ENCODE results near the gene GNG3.

Gene GNG3

GRCh38 chr11:62709247-62710000 is 1.9 kb downstream of the GNG3 start:
- Histone ChIP-seq H3K4me3 (ENCODE audit: low read depth in 1 of 2, low read length in 2 of 2) (peak overlapping the region; percentile 51 to 90), H3K9ac (ENCODE audit: low read length) (peak overlapping the region; percentile 79), H3K27me3 (ENCODE audit: control insufficient read depth in 1 of 2, insufficient read depth in 2 of 2, low read length in 2 of 2) (no peaks in the 10 kb centered on the region), H3K9me3 (ENCODE audit: low read length) (no peaks in the 10 kb centered on the region), H3K4me1 (ENCODE audit: insufficient read depth, low read length) (peaks cover 37% of the 10 kb centered on the region), H3K36me3 (ENCODE audit: insufficient read depth, low read length) (peaks cover 26% of the 10 kb centered on the region), H3K27ac (ENCODE audit: low read depth, low read length) (peak overlapping the region; percentile 90)

DNA sequence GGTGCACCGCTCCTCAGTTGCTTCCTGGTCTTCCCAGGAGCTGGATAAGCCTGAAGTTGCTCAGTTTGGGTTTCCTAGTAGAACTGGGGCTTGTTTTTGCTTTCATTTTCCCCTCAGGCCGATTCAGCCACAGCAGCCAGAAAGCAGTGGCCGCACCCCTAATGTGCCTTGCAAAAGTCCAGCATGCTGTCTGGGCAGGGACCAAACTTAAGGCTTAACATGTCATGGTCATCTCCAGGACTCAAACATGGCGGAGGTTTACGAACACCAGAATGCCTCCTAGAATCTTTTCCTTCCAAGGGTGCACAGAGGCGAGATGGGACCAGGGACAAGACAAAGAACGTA is 2.5 kb downstream of the GNG3 start:
- Histone ChIP-seq H3K36me3 (ENCODE audit: insufficient read depth, low read length) (peaks cover 30% of the 10 kb centered on the region), H3K27me3 (ENCODE audit: control insufficient read depth in 1 of 2, insufficient read depth in 2 of 2, low read length in 2 of 2) (no peaks in the 10 kb centered on the region), H3K4me3 (ENCODE audit: low read depth in 1 of 2, low read length in 2 of 2) (peak overlapping the region; percentile 51 to 90), H3K4me1 (ENCODE audit: insufficient read depth, low read length) (peaks cover 36% of the 10 kb centered on the region), H3K9me3 (ENCODE audit: low read length) (no peaks in the 10 kb centered on the region), H3K9ac (ENCODE audit: low read length) (peak overlapping the region; percentile 79), H3K27ac (ENCODE audit: low read depth, low read length) (peak overlapping the region; percentile 90)

GRCh38 chr11:62712276-62712812 is 4.9 kb downstream of the GNG3 start:
- H3K4me1 ChIP-seq (ENCODE audit: insufficient read depth, low read length): peaks cover 23% of the 10 kb centered on the region
- H3K36me3 ChIP-seq (ENCODE audit: insufficient read depth, low read length): peaks cover 53% of the 10 kb centered on the region
- H3K9me3 ChIP-seq (ENCODE audit: low read length): no peaks in the 10 kb centered on the region
- no peak overlapping the region for H3K4me3 ChIP-seq (ENCODE audit: low read depth in 1 of 2, low read length in 2 of 2)
- no peak overlapping the region for H3K9ac ChIP-seq (ENCODE audit: low read length)
- no peaks in the 10 kb centered on the region for H3K27me3 ChIP-seq (ENCODE audit: control insufficient read depth in 1 of 2, insufficient read depth in 2 of 2, low read length in 2 of 2)
- no peak overlapping the region for H3K27ac ChIP-seq (ENCODE audit: low read depth, low read length)

DNA sequence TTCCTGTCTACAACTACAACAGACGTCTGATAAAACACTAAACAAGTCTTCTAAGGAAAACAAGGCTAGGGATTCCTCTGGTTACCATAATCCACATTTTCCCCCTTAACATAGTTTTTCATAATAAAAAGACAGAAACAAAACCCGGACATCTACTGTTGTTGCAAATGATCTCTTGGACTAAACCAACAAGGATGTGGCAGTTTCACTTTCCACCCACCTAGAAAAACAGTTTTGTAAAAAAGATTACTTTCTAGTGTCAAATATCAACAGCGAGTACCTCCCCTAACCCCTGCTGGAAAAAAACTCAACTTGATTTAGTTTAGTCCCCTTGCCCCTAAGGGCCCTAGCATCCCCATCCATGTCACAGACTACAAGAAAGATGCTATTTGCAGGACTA is 5.4 kb downstream of the GNG3 start:
- Histone ChIP-seq H3K9me3 (ENCODE audit: low read length) (no peaks in the 10 kb centered on the region), H3K4me1 (ENCODE audit: insufficient read depth, low read length) (peaks cover 23% of the 10 kb centered on the region), H3K27me3 (ENCODE audit: control insufficient read depth in 1 of 2, insufficient read depth in 2 of 2, low read length in 2 of 2) (no peaks in the 10 kb centered on the region), H3K27ac (ENCODE audit: low read depth, low read length) (no peak overlapping the region), H3K9ac (ENCODE audit: low read length) (no peak overlapping the region), H3K36me3 (ENCODE audit: insufficient read depth, low read length) (peaks cover 58% of the 10 kb centered on the region), H3K4me3 (ENCODE audit: low read depth in 1 of 2, low read length in 2 of 2) (no peak overlapping the region)

GRCh38 chr11:62713343-62713742 is 5.9 kb downstream of the GNG3 start:
- H3K27ac ChIP-seq (ENCODE audit: low read depth, low read length): no peak overlapping the region
- H3K27me3 ChIP-seq (ENCODE audit: control insufficient read depth in 1 of 2, insufficient read depth in 2 of 2, low read length in 2 of 2): no peaks in the 10 kb centered on the region
- H3K9ac ChIP-seq (ENCODE audit: low read length): no peak overlapping the region
- peaks cover 20% of the 10 kb centered on the region for H3K4me1 ChIP-seq (ENCODE audit: insufficient read depth, low read length)
- no peak overlapping the region for H3K4me3 ChIP-seq (ENCODE audit: low read depth in 1 of 2, low read length in 2 of 2)
- peaks cover 63% of the 10 kb centered on the region for H3K36me3 ChIP-seq (ENCODE audit: insufficient read depth, low read length)
- H3K9me3 ChIP-seq (ENCODE audit: low read length): no peaks in the 10 kb centered on the region

DNA sequence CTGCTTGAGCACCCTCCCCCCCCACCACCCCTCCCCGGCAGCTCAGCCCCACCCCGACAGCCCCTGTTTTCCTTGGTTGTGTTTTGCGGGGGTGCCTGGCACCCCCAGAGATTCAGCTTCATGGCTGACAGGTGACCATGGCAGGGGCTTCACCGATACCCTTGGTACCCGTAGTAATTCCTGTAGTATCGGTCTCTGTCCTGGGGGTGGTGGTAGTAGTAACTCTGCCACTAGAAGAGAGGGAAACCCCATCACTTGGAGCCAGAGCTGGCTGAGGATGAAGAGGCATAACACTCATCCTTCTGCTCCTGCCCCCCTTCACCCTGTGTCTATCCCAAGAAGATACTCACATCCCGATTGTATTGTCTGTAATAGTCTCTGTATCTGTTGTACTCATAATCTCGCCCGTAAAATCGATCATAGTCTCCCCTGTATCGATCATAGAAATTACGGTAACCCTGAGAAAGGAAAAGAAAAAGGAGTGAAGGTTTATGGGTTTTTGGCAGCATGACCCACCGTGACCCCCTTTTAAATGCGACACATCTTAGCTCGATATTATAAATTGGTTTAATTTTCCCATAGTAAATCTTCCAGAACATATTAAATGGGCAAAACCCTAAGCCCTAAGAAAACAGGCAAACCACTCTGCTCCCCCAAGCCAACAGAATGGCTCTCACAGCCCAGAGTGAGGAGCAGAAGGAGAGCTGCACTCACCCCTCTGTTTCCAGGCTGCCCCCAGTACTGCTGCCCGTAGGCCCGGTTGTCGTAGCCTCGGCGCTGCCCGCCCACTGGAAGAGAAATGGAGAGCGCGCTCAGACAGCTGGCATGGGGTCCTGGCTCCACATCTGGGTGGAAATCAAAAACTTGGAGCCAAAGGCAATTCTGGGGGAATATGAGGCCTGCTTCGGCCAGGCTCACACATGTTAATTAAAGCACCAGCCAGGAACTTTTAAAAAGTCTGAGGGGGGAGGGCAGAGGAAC is 8.0 kb downstream of the GNG3 start:
- Histone ChIP-seq H3K9ac (ENCODE audit: low read length) (no peak overlapping the region), H3K27ac (ENCODE audit: low read depth, low read length) (no peak overlapping the region), H3K9me3 (ENCODE audit: low read length) (no peaks in the 10 kb centered on the region), H3K4me1 (ENCODE audit: insufficient read depth, low read length) (peaks cover 5% of the 10 kb centered on the region), H3K36me3 (ENCODE audit: insufficient read depth, low read length) (peaks cover 84% of the 10 kb centered on the region), H3K27me3 (ENCODE audit: control insufficient read depth in 1 of 2, insufficient read depth in 2 of 2, low read length in 2 of 2) (no peaks in the 10 kb centered on the region), H3K4me3 (ENCODE audit: low read depth in 1 of 2, low read length in 2 of 2) (no peak overlapping the region)

GRCh38 chr11:62716206-62716605 is 8.7 kb downstream of the GNG3 start:
- Histone ChIP-seq H3K27ac (ENCODE audit: low read depth, low read length) (no peak overlapping the region), H3K9ac (ENCODE audit: low read length) (no peak overlapping the region), H3K4me1 (ENCODE audit: insufficient read depth, low read length) (peaks cover 4% of the 10 kb centered on the region), H3K27me3 (ENCODE audit: control insufficient read depth in 1 of 2, insufficient read depth in 2 of 2, low read length in 2 of 2) (no peaks in the 10 kb centered on the region), H3K9me3 (ENCODE audit: low read length) (no peaks in the 10 kb centered on the region), H3K36me3 (ENCODE audit: insufficient read depth, low read length) (peaks cover 90% of the 10 kb centered on the region), H3K4me3 (ENCODE audit: low read depth in 1 of 2, low read length in 2 of 2) (no peak overlapping the region)

DNA sequence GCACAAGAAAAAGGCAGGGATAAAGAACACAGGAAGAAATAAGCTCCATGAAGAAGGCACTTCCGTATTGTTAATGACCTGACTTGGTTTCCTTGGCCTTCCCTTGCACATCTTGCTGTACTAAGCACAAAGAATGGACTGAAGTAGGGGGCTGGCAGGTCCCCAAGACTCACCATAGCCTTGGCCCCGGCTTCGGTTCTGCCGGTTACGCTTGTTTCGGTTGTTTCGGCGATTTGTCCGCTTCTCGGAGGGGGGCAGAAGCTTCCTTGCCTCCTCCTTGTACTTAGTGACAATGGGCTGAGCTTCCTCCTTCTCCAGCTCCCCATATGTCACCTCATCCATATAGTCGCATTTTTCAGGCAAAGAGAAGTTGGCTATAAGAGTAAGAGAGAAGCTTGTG is 9.3 kb downstream of the GNG3 start:
- Histone ChIP-seq H3K27me3 (ENCODE audit: control insufficient read depth in 1 of 2, insufficient read depth in 2 of 2, low read length in 2 of 2) (no peaks in the 10 kb centered on the region), H3K9me3 (ENCODE audit: low read length) (no peaks in the 10 kb centered on the region), H3K9ac (ENCODE audit: low read length) (no peak overlapping the region), H3K27ac (ENCODE audit: low read depth, low read length) (no peak overlapping the region), H3K4me3 (ENCODE audit: low read depth in 1 of 2, low read length in 2 of 2) (no peak overlapping the region), H3K36me3 (ENCODE audit: insufficient read depth, low read length) (peaks cover 91% of the 10 kb centered on the region), H3K4me1 (ENCODE audit: insufficient read depth, low read length) (peaks cover 4% of the 10 kb centered on the region)

GRCh38 chr11:62719302-62719978 is 12.0 kb downstream of the GNG3 start:
- H3K36me3 ChIP-seq (ENCODE audit: insufficient read depth, low read length): peaks cover 97% of the 10 kb centered on the region

DNA sequence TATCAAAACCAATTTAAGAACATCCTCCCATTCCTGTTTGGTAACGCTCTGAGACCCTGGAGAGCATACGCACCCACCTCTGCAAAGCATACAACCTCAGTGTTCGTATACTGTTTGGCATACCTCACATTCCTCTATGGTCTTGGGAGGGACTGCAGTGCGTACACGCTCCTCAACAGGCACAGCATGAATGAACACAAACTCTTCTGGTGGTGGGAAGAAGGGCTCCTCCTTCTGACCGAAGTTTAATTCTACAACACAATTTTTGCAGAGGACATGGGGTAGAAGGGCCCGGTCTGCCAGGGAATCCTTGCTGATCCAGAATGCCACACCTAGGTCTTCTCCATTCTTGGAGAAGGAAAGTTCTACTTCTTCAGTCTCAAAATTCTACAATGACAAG is 14.5 kb downstream of the GNG3 start:
- H3K4me1 ChIP-seq (ENCODE audit: insufficient read depth, low read length): peaks cover 29% of the 10 kb centered on the region
- no peak overlapping the region for H3K9ac ChIP-seq (ENCODE audit: low read length)
- peaks cover 74% of the 10 kb centered on the region for H3K36me3 ChIP-seq (ENCODE audit: insufficient read depth, low read length)
- no peak overlapping the region for H3K4me3 ChIP-seq (ENCODE audit: low read depth in 1 of 2, low read length in 2 of 2)
- no peak overlapping the region for H3K27ac ChIP-seq (ENCODE audit: low read depth, low read length)
- H3K27me3 ChIP-seq (ENCODE audit: control insufficient read depth in 1 of 2, insufficient read depth in 2 of 2, low read length in 2 of 2): no peaks in the 10 kb centered on the region
- no peaks in the 10 kb centered on the region for H3K9me3 ChIP-seq (ENCODE audit: low read length)

More at GRCh38 chr11:62719302-62719978, 12.0 kb downstream of the GNG3 start:
- Histone ChIP-seq H3K4me3 (ENCODE audit: low read depth in 1 of 2, low read length in 2 of 2) (no peak overlapping the region), H3K27ac (ENCODE audit: low read depth, low read length) (no peak overlapping the region), H3K4me1 (ENCODE audit: insufficient read depth, low read length) (peaks cover 16% of the 10 kb centered on the region), H3K27me3 (ENCODE audit: control insufficient read depth in 1 of 2, insufficient read depth in 2 of 2, low read length in 2 of 2) (no peaks in the 10 kb centered on the region), H3K9me3 (ENCODE audit: low read length) (no peaks in the 10 kb centered on the region), H3K9ac (ENCODE audit: low read length) (no peak overlapping the region)

- no peak overlapping the region for H3K27ac ChIP-seq (ENCODE audit: low read depth, low read length)
- peaks cover 29% of the 10 kb centered on the region for H3K4me1 ChIP-seq (ENCODE audit: insufficient read depth, low read length)
- peaks cover 52% of the 10 kb centered on the region for H3K36me3 ChIP-seq (ENCODE audit: insufficient read depth, low read length)
- peak overlapping the region in 1 of 2 donors; percentile 94 for H3K4me3 ChIP-seq (ENCODE audit: low read depth in 1 of 2, low read length in 2 of 2)
- no peaks in the 10 kb centered on the region for H3K9me3 ChIP-seq (ENCODE audit: low read length)
- H3K27me3 ChIP-seq (ENCODE audit: control insufficient read depth in 1 of 2, insufficient read depth in 2 of 2, low read length in 2 of 2): no peaks in the 10 kb centered on the region
- peak overlapping the region; percentile 95 for H3K9ac ChIP-seq (ENCODE audit: low read length)
Measured at GRCh38 chr11:62724171-62724570, 16.7 kb downstream of the GNG3 start.

Data from muscle layer of colon (tissue), 2 donors.